ENCODE data around the gene LIPF. TPM values are rescaled to one million over a fixed set of nuclear protein-coding genes. Genes with fewer than 3 reads are reported as not detected.

LIPF gene
- total RNA-seq, 1 experiment from 2014 or later: not detected

DNA sequence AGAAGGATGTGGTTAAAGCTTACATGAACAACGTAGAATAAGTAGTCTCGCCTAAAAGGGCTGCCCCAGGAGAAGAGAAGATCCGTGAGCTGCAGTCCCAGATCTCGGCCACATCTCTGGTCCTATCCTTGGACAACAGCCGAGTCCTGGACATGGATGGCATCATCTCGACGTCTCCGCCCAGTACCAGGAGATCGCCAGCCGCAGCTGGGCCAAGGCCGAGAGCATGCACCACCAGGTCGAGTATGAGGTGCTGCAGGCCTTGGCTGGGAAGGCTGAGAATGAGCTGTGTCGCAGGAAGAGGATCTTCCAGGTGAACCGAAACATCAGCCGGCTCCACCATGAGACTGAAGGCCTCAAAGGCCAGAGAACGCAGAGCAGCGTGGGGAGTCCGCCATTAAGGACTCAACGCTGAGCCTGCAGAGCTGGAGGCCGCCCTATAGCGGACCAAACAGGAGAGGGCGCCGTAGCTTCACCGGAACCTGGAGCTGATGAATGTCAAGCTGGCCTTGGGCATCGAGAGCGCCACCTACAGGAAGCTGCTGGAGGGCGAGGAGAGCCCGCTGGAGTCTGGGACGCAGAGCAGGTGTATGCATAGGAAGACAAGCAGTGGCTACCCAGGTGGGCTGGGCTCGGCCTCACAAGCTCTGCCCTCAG is 64.0 kb downstream of the LIPF start (continued):
- no peak for TF ChIP-seq RORB (CRISPR knock-in tag; IDR thresholded peaks at IDR 0.05)
- no peak; the same call in 1 of the 2 replicates for TF ChIP-seq SP1 (CRISPR knock-in tag; conservative IDR thresholded peaks at IDR 0.05)
- no peak for TF ChIP-seq CREB1 (CRISPR knock-in tag; IDR thresholded peaks at IDR 0.05)
- TF ChIP-seq, protein P1, sequence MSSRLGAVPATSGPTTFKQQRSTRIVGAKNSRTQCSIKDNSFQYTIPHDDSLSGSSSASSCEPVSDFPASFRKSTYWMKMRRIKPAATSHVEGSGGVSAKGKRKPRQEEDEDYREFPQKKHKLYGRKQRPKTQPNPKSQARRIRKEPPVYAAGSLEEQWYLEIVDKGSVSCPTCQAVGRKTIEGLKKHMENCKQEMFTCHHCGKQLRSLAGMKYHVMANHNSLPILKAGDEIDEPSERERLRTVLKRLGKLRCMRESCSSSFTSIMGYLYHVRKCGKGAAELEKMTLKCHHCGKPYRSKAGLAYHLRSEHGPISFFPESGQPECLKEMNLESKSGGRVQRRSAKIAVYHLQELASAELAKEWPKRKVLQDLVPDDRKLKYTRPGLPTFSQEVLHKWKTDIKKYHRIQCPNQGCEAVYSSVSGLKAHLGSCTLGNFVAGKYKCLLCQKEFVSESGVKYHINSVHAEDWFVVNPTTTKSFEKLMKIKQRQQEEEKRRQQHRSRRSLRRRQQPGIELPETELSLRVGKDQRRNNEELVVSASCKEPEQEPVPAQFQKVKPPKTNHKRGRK (CRISPR knock-in tag; IDR thresholded peaks at IDR 0.05; ENCODE audit: borderline replicate concordance): no peak
- TF ChIP-seq ZNF263 (CRISPR knock-in tag; IDR thresholded peaks at IDR 0.05; ENCODE audit: low read depth): no peak
- no peak for TF ChIP-seq ZNF317 (CRISPR knock-in tag; IDR thresholded peaks at IDR 0.05; ENCODE audit: borderline replicate concordance, low read depth)
- TF ChIP-seq GRHL2 (CRISPR knock-in tag; IDR thresholded peaks at IDR 0.05; ENCODE audit: insufficient replicate concordance, severe bottlenecking): no peak
- TF ChIP-seq ETV6 (CRISPR knock-in tag; IDR thresholded peaks at IDR 0.05): peak; percentile 72; the same call in 1 of the 2 replicates
- TF ChIP-seq ZNF232 (CRISPR knock-in tag; IDR thresholded peaks at IDR 0.05): 0 out of 2 replicates have a peak, but pooled peaks have one; percentile 70
- TF ChIP-seq ZNF416 (CRISPR knock-in tag; IDR thresholded peaks at IDR 0.05): peak; percentile 59; the same call in 1 of the 2 replicates
- TF ChIP-seq CBFB (CRISPR knock-in tag; IDR thresholded peaks at IDR 0.05; ENCODE audit: low read depth): 0 out of 2 replicates have a peak, but pooled peaks have one; percentile 91
- TF ChIP-seq ZNF423 (CRISPR knock-in tag; IDR thresholded peaks at IDR 0.05): no peak
- TF ChIP-seq, protein P2, sequence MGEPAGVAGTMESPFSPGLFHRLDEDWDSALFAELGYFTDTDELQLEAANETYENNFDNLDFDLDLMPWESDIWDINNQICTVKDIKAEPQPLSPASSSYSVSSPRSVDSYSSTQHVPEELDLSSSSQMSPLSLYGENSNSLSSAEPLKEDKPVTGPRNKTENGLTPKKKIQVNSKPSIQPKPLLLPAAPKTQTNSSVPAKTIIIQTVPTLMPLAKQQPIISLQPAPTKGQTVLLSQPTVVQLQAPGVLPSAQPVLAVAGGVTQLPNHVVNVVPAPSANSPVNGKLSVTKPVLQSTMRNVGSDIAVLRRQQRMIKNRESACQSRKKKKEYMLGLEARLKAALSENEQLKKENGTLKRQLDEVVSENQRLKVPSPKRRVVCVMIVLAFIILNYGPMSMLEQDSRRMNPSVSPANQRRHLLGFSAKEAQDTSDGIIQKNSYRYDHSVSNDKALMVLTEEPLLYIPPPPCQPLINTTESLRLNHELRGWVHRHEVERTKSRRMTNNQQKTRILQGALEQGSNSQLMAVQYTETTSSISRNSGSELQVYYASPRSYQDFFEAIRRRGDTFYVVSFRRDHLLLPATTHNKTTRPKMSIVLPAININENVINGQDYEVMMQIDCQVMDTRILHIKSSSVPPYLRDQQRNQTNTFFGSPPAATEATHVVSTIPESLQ (CRISPR knock-in tag; IDR thresholded peaks at IDR 0.05): no peak
- TF ChIP-seq, protein P3, sequence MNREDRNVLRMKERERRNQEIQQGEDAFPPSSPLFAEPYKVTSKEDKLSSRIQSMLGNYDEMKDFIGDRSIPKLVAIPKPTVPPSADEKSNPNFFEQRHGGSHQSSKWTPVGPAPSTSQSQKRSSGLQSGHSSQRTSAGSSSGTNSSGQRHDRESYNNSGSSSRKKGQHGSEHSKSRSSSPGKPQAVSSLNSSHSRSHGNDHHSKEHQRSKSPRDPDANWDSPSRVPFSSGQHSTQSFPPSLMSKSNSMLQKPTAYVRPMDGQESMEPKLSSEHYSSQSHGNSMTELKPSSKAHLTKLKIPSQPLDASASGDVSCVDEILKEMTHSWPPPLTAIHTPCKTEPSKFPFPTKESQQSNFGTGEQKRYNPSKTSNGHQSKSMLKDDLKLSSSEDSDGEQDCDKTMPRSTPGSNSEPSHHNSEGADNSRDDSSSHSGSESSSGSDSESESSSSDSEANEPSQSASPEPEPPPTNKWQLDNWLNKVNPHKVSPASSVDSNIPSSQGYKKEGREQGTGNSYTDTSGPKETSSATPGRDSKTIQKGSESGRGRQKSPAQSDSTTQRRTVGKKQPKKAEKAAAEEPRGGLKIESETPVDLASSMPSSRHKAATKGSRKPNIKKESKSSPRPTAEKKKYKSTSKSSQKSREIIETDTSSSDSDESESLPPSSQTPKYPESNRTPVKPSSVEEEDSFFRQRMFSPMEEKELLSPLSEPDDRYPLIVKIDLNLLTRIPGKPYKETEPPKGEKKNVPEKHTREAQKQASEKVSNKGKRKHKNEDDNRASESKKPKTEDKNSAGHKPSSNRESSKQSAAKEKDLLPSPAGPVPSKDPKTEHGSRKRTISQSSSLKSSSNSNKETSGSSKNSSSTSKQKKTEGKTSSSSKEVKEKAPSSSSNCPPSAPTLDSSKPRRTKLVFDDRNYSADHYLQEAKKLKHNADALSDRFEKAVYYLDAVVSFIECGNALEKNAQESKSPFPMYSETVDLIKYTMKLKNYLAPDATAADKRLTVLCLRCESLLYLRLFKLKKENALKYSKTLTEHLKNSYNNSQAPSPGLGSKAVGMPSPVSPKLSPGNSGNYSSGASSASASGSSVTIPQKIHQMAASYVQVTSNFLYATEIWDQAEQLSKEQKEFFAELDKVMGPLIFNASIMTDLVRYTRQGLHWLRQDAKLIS (CRISPR knock-in tag; IDR thresholded peaks at IDR 0.05; ENCODE audit: borderline replicate concordance): 0 out of 2 replicates have a peak, but pooled peaks have one; percentile 55
- peak; percentile 46; the same call in 1 of the 2 replicates for TF ChIP-seq TEAD1 (CRISPR knock-in tag; IDR thresholded peaks at IDR 0.05)
- TF ChIP-seq, protein P4, sequence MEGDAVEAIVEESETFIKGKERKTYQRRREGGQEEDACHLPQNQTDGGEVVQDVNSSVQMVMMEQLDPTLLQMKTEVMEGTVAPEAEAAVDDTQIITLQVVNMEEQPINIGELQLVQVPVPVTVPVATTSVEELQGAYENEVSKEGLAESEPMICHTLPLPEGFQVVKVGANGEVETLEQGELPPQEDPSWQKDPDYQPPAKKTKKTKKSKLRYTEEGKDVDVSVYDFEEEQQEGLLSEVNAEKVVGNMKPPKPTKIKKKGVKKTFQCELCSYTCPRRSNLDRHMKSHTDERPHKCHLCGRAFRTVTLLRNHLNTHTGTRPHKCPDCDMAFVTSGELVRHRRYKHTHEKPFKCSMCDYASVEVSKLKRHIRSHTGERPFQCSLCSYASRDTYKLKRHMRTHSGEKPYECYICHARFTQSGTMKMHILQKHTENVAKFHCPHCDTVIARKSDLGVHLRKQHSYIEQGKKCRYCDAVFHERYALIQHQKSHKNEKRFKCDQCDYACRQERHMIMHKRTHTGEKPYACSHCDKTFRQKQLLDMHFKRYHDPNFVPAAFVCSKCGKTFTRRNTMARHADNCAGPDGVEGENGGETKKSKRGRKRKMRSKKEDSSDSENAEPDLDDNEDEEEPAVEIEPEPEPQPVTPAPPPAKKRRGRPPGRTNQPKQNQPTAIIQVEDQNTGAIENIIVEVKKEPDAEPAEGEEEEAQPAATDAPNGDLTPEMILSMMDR (IDR thresholded peaks at IDR 0.05): peak; percentile 95
- TF ChIP-seq, protein P5, sequence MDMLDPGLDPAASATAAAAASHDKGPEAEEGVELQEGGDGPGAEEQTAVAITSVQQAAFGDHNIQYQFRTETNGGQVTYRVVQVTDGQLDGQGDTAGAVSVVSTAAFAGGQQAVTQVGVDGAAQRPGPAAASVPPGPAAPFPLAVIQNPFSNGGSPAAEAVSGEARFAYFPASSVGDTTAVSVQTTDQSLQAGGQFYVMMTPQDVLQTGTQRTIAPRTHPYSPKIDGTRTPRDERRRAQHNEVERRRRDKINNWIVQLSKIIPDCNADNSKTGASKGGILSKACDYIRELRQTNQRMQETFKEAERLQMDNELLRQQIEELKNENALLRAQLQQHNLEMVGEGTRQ (CRISPR knock-in tag; IDR thresholded peaks at IDR 0.05): peak; percentile 21; the same call in 1 of the 2 replicates

Other genes starting within 250 kb of the LIPF start
- gene RNLS, start 81.1 kb upstream of the LIPF start, total RNA-seq (2021): 8.7 to 9.2 TPM (median 8.7 TPM) in 3 replicates
- 0.09 TPM in 1 of 3 replicates, not detected in the others for gene LIPJ, start 77.7 kb upstream of the LIPF start, total RNA-seq (2021)
- not detected in 3 replicates for gene LIPK, start 41.8 kb downstream of the LIPF start, total RNA-seq (2021)
- gene LIPN, start 95.6 kb downstream of the LIPF start, total RNA-seq (2021): not detected in 3 replicates
- gene LIPM, start 138.3 kb downstream of the LIPF start, total RNA-seq (2021): not detected in 3 replicates
- gene ANKRD22, start 187.4 kb downstream of the LIPF start, total RNA-seq (2021): not detected in 3 replicates
- gene STAMBPL1, start 215.8 kb downstream of the LIPF start, total RNA-seq (2021): 3.9 to 4.6 TPM (median 4.2 TPM) in 3 replicates

All from WTC11 (cell line).